Retinal pigment epithelial cell (primary cell): ENCODE data around the gene NETO1.

Experiments used
- DNase-seq: peaks from one replicate; pipeline ENCODE4 v3.0.0-alpha.2; 2010; ENCODE audit warnings: low read depth
- H3K4me3 ChIP-seq: 2 replicates; pipeline ENCODE4 v1.5.1; 2011; ENCODE audit warnings: mild to moderate bottlenecking, low read length, control low read depth, moderate library complexity
- TF ChIP-seq, protein P1 (sequence below): conservative IDR thresholded peaks from 2 replicates; pipeline ENCODE4 v1.5.1; 2011; ENCODE audit warnings: low read depth, low read length, control low read depth, inconsistent platforms

NETO1 gene

DNA sequence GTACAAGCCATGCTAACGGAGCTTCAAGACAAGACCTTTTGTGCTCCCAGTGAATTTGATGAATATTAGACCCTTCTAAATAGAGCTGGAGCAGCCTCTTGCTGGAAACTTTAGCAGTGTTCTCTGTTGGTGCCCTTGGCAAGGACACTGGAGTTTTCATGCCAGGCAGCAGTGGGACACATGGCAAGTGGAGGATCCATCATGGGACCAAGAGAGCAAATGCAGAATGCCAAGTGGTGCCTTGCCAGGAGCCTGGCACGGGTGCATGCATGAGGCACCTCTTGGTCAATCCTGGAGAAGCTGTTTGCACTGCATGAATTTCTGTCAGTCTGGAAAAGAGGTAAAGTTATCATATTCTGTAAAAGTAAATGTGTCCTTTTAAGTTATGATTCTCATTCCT lies 59.1 kb downstream of the NETO1 start:
- no peak for DNase-seq
- TF ChIP-seq, protein P1, sequence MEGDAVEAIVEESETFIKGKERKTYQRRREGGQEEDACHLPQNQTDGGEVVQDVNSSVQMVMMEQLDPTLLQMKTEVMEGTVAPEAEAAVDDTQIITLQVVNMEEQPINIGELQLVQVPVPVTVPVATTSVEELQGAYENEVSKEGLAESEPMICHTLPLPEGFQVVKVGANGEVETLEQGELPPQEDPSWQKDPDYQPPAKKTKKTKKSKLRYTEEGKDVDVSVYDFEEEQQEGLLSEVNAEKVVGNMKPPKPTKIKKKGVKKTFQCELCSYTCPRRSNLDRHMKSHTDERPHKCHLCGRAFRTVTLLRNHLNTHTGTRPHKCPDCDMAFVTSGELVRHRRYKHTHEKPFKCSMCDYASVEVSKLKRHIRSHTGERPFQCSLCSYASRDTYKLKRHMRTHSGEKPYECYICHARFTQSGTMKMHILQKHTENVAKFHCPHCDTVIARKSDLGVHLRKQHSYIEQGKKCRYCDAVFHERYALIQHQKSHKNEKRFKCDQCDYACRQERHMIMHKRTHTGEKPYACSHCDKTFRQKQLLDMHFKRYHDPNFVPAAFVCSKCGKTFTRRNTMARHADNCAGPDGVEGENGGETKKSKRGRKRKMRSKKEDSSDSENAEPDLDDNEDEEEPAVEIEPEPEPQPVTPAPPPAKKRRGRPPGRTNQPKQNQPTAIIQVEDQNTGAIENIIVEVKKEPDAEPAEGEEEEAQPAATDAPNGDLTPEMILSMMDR = no peak
- no peak overlapping the region for H3K4me3 ChIP-seq

DNA sequence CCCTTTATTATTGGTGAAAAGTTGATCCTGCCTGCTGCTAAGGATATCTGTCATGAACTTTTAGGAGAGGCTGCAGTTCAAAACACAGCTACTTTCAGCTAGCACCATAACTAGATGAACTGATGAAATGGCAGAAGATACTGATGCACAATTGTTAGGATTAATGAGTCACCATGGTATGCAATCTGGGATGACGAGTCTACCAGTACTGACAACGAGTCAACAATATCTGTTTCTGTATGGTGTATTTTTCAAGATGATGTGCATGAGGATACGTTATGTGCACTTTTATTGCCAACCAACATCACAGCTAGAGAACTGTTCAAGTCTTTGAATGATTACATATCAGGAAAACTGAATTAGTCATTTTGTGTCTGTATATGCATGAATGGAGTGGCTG lies 68.7 kb downstream of the NETO1 start:
- TF ChIP-seq, protein P1 = no peak
- DNase-seq = no peak
- H3K4me3 ChIP-seq = no peak overlapping the region

DNA sequence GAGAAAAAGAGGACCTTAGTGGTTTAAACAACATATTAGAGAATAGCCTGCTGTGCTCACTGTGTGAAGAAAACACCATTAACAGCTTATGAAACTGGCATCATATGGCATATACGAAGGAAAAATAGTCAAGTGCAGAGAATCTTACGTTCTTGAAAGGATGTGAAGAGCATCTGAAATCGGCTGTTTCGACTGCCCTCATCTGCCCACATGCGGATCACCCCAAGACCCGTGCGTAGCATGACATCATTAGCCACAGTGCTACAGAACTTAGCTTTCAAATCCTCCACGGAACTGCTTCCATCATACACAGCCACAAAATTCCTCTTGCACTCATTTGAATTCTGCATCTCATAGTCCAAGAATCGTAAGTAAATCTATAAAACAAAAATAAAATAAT lies 84.3 kb downstream of the NETO1 start:
- TF ChIP-seq, protein P1 = no peak

DNA sequence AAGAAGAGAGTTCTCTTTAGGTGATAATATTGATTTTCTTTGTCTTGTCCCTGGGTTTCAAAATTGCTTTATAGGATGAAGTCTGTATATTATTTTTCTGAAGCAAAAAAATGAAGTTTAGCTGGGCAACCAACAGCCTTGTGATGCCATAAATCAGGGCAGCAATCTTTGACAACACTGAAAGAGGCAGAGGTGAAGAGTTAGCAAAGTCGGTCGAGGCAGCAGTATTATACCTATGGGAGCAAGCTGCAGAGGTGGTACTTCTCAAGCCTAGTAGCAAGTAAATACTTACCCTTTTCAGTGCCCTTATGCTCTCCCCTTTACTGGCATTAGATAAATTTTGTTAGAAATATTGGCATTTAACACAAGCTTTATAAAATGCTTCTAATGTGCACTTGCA lies 92.9 kb downstream of the NETO1 start:
- no peak for DNase-seq
- no peak overlapping the region for H3K4me3 ChIP-seq
- TF ChIP-seq, protein P1 = no peak

More for the DNA sequence above, 84.3 kb downstream of the NETO1 start:
- DNase-seq = no peak
- no peak overlapping the region for H3K4me3 ChIP-seq

DNA sequence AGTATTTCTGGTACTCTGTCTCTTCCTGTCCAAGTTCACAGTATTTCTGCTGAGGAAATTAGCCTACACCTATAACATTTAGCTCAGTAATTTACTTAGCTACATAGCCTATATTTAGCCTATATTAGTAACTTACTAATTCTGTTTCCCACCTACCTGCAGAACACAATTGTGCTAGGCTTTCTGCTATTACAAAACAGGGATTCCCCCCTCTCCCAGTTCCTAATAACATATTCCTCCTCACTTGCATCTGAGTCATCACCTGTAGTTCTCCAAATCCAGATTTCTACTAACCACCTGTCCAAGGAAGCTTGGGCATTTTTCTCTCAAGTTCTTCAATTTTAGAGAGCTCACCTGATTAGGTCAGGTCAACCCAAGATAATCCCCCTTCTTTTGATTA lies 94.9 kb downstream of the NETO1 start:
- TF ChIP-seq, protein P1 = no peak
- no peak overlapping the region for H3K4me3 ChIP-seq
- no peak for DNase-seq

DNA sequence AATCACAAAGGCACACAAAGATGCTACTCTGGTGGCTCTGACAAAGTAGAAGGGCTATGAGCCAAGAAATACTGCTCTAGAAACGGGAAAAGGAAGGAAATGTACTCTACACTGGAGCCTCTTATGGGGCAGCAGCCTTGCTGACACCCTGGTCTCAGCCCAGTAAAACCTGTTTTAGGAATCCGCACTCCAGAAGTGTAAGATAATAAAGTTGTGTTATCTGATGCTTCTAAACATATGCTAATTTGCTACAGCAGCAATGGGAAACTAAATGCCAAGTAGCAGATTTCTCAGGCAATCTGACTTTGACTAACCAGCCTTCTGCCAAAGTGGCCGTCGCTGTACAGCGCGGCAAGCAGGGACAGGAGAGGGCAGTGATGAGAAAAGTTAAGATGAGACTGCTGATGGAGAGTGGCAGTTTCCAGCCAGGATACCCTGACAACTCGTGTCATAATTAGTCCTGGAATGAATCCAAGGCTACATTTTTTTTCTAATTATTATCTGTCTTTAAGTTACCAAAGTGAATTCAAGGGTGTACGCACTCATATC lies 99.0 kb downstream of the NETO1 start:
- DNase-seq = no peak
- no peak overlapping the region for H3K4me3 ChIP-seq
- TF ChIP-seq, protein P1 = no peak

DNA sequence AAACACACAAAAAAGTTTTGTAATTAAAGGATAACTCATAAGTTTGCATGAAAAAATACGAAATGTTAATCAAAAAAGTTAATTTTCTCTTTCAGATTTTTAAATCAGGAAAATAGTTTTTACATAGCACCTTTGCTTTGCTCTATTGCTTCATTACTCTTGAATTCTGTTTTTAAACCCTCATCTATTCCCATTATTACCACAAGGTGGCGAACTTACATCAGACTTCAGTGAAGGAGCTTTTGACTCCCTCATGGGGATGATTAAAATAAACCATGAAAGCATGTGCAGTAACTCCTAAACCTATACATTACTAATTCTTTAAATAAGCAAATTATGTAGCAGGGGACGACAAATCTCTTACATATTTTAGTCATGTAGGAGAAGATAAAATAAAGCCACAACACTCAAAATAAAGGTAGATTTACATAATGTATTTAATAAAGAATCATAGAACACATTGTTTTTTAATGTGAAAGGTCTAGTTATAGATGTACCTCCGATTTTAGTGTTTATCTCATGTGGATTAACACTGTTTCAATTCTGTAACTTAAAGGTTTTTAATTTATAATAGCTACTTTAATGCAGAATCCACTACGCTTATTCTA lies 105.2 kb downstream of the NETO1 start:
- DNase-seq = peak; percentile 32
- H3K4me3 ChIP-seq = no peak overlapping the region
- TF ChIP-seq, protein P1 = peak; percentile 67
